ENCODE measurements around the gene PANX2.

DNA sequence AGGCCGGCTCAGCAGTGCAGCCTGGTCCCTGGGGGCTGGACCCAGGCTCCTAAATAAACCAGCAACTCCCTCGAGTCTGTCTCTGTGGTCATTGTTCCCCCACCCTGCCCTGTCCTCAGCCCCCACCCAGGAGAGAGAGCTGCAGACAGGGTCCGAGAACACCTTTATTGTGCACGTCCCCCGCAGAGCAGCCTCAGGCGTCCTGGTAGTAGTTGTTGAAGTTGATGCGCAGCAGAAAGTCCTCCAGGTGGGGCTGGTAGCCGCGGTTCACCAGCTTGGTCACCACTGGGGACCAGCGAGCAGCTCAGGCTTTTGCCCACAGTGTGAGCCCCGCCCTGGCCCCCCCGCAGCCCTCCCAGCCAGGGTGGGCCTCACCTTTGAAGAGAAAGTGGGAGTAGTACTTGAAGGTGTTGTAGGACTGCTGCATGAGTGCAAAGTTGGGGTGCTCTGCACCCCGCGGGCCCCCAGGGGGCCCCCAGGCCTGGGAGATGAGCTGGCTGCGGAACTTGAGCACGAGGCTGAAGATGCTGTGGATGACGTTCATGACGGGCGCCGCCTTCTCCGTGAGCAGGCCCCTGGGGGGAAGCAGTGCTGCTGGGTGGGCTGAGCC, 47.1 kb downstream of the PANX2 start:
- TF ChIP-seq, protein P1, sequence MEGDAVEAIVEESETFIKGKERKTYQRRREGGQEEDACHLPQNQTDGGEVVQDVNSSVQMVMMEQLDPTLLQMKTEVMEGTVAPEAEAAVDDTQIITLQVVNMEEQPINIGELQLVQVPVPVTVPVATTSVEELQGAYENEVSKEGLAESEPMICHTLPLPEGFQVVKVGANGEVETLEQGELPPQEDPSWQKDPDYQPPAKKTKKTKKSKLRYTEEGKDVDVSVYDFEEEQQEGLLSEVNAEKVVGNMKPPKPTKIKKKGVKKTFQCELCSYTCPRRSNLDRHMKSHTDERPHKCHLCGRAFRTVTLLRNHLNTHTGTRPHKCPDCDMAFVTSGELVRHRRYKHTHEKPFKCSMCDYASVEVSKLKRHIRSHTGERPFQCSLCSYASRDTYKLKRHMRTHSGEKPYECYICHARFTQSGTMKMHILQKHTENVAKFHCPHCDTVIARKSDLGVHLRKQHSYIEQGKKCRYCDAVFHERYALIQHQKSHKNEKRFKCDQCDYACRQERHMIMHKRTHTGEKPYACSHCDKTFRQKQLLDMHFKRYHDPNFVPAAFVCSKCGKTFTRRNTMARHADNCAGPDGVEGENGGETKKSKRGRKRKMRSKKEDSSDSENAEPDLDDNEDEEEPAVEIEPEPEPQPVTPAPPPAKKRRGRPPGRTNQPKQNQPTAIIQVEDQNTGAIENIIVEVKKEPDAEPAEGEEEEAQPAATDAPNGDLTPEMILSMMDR (IDR thresholded peaks at IDR 0.05) = no peak
- no peak for TF ChIP-seq POLR2A (IDR thresholded peaks at IDR 0.05)
